ENCODE measurements around the gene EPS15.

The EPS15 gene

DNA sequence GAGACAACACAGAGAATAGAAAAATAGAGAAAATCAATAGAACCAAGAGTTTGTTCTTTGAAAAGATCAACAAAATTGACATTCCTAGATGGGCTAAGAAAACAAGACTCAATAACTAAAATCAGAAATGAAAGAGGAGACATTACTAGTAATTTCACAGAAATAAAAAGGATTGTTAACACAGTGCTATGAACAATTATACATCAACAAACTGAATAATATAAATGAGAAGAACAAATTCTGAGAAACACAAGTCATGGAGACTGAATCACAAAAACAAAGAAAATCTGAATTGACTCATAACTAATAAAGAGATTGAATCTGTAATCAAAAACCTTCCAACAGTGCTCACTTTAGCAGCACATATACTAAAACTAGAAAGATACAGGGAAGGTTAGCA is 137.1 kb downstream of the EPS15 start:
- H4K20me1 ChIP-seq (ENCODE audit: insufficient read depth, low read length) = no peaks in the 10 kb centered on the region
- no peak overlapping the region for H3K9ac ChIP-seq (ENCODE audit: low read length)
- no peaks in the 10 kb centered on the region for H3K27me3 ChIP-seq (replicated peaks; ENCODE audit: insufficient read depth, low read length)
- no peak overlapping the region for H3K4me3 ChIP-seq (ENCODE audit: low read length)
- H3F3A ChIP-seq (ENCODE audit: insufficient read depth, low read length) = no peaks in the 10 kb centered on the region
- DNase-seq = no peak
- no peak overlapping the region for H3K4me2 ChIP-seq (ENCODE audit: low read depth, low read length)
- H3K36me3 ChIP-seq (replicated peaks; ENCODE audit: insufficient read depth, low read length) = 0 out of 2 replicates have a peak, but pooled peaks cover 4% of the 10 kb centered on the region
- TF ChIP-seq, protein P1, sequence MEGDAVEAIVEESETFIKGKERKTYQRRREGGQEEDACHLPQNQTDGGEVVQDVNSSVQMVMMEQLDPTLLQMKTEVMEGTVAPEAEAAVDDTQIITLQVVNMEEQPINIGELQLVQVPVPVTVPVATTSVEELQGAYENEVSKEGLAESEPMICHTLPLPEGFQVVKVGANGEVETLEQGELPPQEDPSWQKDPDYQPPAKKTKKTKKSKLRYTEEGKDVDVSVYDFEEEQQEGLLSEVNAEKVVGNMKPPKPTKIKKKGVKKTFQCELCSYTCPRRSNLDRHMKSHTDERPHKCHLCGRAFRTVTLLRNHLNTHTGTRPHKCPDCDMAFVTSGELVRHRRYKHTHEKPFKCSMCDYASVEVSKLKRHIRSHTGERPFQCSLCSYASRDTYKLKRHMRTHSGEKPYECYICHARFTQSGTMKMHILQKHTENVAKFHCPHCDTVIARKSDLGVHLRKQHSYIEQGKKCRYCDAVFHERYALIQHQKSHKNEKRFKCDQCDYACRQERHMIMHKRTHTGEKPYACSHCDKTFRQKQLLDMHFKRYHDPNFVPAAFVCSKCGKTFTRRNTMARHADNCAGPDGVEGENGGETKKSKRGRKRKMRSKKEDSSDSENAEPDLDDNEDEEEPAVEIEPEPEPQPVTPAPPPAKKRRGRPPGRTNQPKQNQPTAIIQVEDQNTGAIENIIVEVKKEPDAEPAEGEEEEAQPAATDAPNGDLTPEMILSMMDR (IDR thresholded peaks at IDR 0.05; ENCODE audit: low read length) = no peak
- no peaks in the 10 kb centered on the region for H3K9me2 ChIP-seq (replicated peaks; ENCODE audit: insufficient read depth, low read length)
- no peaks in the 10 kb centered on the region for H3K9me3 ChIP-seq (replicated peaks; ENCODE audit: insufficient read depth, low read length)
- H3K79me2 ChIP-seq (ENCODE audit: low read length) = no peaks in the 10 kb centered on the region
- no peaks in the 10 kb centered on the region for H3K4me1 ChIP-seq (ENCODE audit: low read length)
- H2AFZ ChIP-seq (ENCODE audit: low read length) = no peak overlapping the region
- no peak overlapping the region for H3K27ac ChIP-seq (ENCODE audit: low read length)

DNA sequence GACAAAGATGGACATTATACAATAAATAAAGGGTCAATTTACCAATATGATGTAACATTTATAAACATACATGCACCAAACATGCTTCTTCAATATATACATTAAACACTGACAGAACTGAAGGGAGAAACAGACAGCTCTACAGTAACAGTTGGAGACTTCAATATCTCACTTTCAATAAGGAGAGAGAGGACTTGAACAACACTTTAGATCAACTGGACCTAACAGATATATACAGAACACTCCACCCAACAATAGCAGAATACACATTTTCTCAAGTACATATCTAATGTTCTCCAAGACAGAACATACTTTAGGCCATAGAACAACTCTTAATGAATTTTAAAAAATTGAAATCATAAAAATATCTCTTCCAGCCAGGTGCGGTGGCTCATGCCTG is 138.1 kb downstream of the EPS15 start:
- Histone ChIP-seq H3K27ac (ENCODE audit: low read length) (no peak overlapping the region), H3K9me2 (replicated peaks; ENCODE audit: insufficient read depth, low read length) (no peaks in the 10 kb centered on the region), H4K20me1 (ENCODE audit: insufficient read depth, low read length) (no peaks in the 10 kb centered on the region), H3F3A (ENCODE audit: insufficient read depth, low read length) (no peaks in the 10 kb centered on the region), H3K9me3 (replicated peaks; ENCODE audit: insufficient read depth, low read length) (no peaks in the 10 kb centered on the region), H3K4me1 (ENCODE audit: low read length) (no peaks in the 10 kb centered on the region), H3K27me3 (replicated peaks; ENCODE audit: insufficient read depth, low read length) (no peaks in the 10 kb centered on the region), H3K9ac (ENCODE audit: low read length) (no peak overlapping the region), H2AFZ (ENCODE audit: low read length) (no peak overlapping the region), H3K36me3 (replicated peaks; ENCODE audit: insufficient read depth, low read length) (0 out of 2 replicates have a peak, but pooled peaks cover under 1% of the 10 kb centered on the region), H3K4me3 (ENCODE audit: low read length) (no peak overlapping the region), H3K4me2 (ENCODE audit: low read depth, low read length) (no peak overlapping the region), H3K79me2 (ENCODE audit: low read length) (no peaks in the 10 kb centered on the region)
- TF ChIP-seq EZH2 (optimal IDR thresholded peaks at IDR 0.05; ENCODE audit: low read depth, low read length) = no peak
- TF ChIP-seq EZH2phosphoT487 (IDR thresholded peaks at IDR 0.05; ENCODE audit: low read length) = no peak
- no peak for DNase-seq

DNA sequence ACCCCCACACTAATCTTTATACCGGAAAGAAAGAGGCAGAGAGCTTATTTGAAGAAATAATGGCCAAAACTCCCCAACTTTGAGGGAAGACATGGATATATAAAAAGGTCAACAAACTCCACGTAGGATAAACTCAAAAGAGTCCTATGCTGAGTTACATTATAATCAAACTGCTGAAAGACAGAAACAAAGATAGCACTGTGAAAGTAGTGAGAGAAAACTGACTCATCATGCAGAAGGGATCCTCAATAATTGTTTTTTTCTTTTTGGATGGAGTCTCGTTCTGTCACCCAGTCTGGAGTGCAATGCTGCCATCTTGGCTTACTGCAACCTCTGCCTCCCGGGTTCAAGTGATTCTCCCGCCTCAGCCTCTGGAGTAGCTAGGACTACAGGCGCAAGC is 140.2 kb downstream of the EPS15 start:
- Histone ChIP-seq H3K9me3 (replicated peaks; ENCODE audit: insufficient read depth, low read length) (no peaks in the 10 kb centered on the region), H3K36me3 (replicated peaks; ENCODE audit: insufficient read depth, low read length) (no peaks in the 10 kb centered on the region), H3K27me3 (replicated peaks; ENCODE audit: insufficient read depth, low read length) (no peaks in the 10 kb centered on the region), H4K20me1 (ENCODE audit: insufficient read depth, low read length) (no peaks in the 10 kb centered on the region), H3K27ac (ENCODE audit: low read length) (no peak overlapping the region), H3K79me2 (ENCODE audit: low read length) (no peaks in the 10 kb centered on the region), H3K9me2 (replicated peaks; ENCODE audit: insufficient read depth, low read length) (no peaks in the 10 kb centered on the region), H3K4me2 (ENCODE audit: low read depth, low read length) (no peak overlapping the region), H3K4me3 (ENCODE audit: low read length) (no peak overlapping the region), H3F3A (ENCODE audit: insufficient read depth, low read length) (no peaks in the 10 kb centered on the region), H3K9ac (ENCODE audit: low read length) (no peak overlapping the region), H3K4me1 (ENCODE audit: low read length) (no peaks in the 10 kb centered on the region), H2AFZ (ENCODE audit: low read length) (no peak overlapping the region)
- TF ChIP-seq EZH2phosphoT487 (IDR thresholded peaks at IDR 0.05; ENCODE audit: low read length) = no peak
- TF ChIP-seq, protein P1 (IDR thresholded peaks at IDR 0.05; ENCODE audit: low read length) = no peak
- TF ChIP-seq EZH2 (optimal IDR thresholded peaks at IDR 0.05; ENCODE audit: low read depth, low read length) = no peak
- no peak for DNase-seq

DNA sequence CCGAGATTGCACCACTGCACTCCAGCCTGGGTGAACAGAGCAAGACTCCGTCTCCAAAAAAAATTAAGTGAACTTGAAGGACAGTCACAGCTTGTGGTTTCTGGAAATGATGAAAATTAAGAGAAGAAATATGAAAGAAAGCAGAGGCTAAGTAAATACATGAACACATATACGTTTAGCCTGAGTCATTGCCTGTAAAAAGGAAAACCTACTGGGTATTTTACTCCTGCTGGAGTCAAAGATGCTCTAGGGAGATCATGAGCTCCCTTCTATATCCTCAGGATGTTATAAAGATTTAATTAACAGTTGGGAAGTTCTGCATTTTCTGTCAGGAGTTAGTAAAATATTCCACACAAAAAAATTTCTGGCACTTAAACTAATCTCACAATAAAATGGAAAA is 145.2 kb downstream of the EPS15 start:
- no peak overlapping the region for H2AFZ ChIP-seq (ENCODE audit: low read length)
- no peaks in the 10 kb centered on the region for H3K79me2 ChIP-seq (ENCODE audit: low read length)

More for the DNA sequence above, 145.2 kb downstream of the EPS15 start:
- no peaks in the 10 kb centered on the region for H3F3A ChIP-seq (ENCODE audit: insufficient read depth, low read length)
- H3K9ac ChIP-seq (ENCODE audit: low read length) = no peak overlapping the region
- no peak overlapping the region for H3K27ac ChIP-seq (ENCODE audit: low read length)
- no peaks in the 10 kb centered on the region for H3K27me3 ChIP-seq (replicated peaks; ENCODE audit: insufficient read depth, low read length)
- no peaks in the 10 kb centered on the region for H4K20me1 ChIP-seq (ENCODE audit: insufficient read depth, low read length)
- TF ChIP-seq, protein P1 (IDR thresholded peaks at IDR 0.05; ENCODE audit: low read length) = no peak
- TF ChIP-seq EZH2 (optimal IDR thresholded peaks at IDR 0.05; ENCODE audit: low read depth, low read length) (no peak), EZH2phosphoT487 (IDR thresholded peaks at IDR 0.05; ENCODE audit: low read length) (no peak)
- DNase-seq = no peak
- H3K9me3 ChIP-seq (replicated peaks; ENCODE audit: insufficient read depth, low read length) = no peaks in the 10 kb centered on the region
- no peak overlapping the region for H3K4me2 ChIP-seq (ENCODE audit: low read depth, low read length)
- no peaks in the 10 kb centered on the region for H3K36me3 ChIP-seq (replicated peaks; ENCODE audit: insufficient read depth, low read length)
- no peak overlapping the region for H3K4me3 ChIP-seq (ENCODE audit: low read length)
- no peaks in the 10 kb centered on the region for H3K4me1 ChIP-seq (ENCODE audit: low read length)
- H3K9me2 ChIP-seq (replicated peaks; ENCODE audit: insufficient read depth, low read length) = no peaks in the 10 kb centered on the region

Data from MM.1S (cell line).